Esophagus squamous epithelium (tissue), 5 donors: ENCODE results near the gene NRXN3. TPM values are rescaled to one million over a fixed set of nuclear protein-coding genes. Genes with fewer than 3 reads are reported as not detected.

Source experiments
- DNase-seq: peaks from one replicate; lab custom pipeline; 2025; lab: John Stamatoyannopoulos, UW
- H3K27ac ChIP-seq, 4 donors: fragments of 200-600 bp; sonication (generic); one replicate each; pipeline ENCODE4 v1.5.1; 2016 to 2019; ENCODE audit warnings: mild to moderate bottlenecking in 1 of 4
- H3K27me3 ChIP-seq, 4 donors: fragments of 200-600 bp; sonication (generic); 1 replicate in 3 of 4; 2 replicates in 1 of 4; pipeline versions ENCODE4 v1.5.1 to v1.6.0; 2017 to 2021; ENCODE audit warnings: antibody characterized with exemption in 1 of 4
- H3K36me3 ChIP-seq, 3 donors: fragments of 200-600 bp; sonication (generic); one replicate each; pipeline ENCODE4 v1.5.1; 2016 to 2019
- H3K4me1 ChIP-seq, 3 donors: fragments of 200-600 bp; sonication (generic); one replicate each; pipeline ENCODE4 v1.5.1; 2017 to 2019
- H3K4me3 ChIP-seq, 4 donors: fragments of 200-600 bp; sonication (generic); 1 replicate in 3 of 4; 2 replicates in 1 of 4; pipeline ENCODE4 v1.5.1; 2016 to 2019; ENCODE audit warnings: mild to moderate bottlenecking in 2 of 4, moderate library complexity in 1 of 4
- H3K9me3 ChIP-seq, 3 donors: fragments of 200-600 bp; sonication (generic); one replicate each; pipeline ENCODE4 v1.5.1; 2016 to 2019
- POLR2A ChIP-seq, 4 donors: fragments of 450-650 bp; IDR thresholded peaks; one replicate each; pipeline ENCODE4 v1.6.1; 2017; ENCODE audit warnings: antibody characterized with exemption in 4 of 4, mild to moderate bottlenecking in 4 of 4, moderate library complexity in 3 of 4
- WGBS, 2 donors: methylation state at CpG; one replicate each; pipeline ENCODE4 v1.1.5; 2018; 5-methylcytosine and 5-hydroxymethylcytosine counted together
- intact Hi-C: fragments of 100-400 bp; cut with DNase I; formaldehyde crosslinking; loops from one replicate; pipeline ENCODE4 v1.15.0; 2022
- total RNA-seq, 4 donors: library from RNA; depleted of rRNA; stranded (reverse); fragments of >200 nt; gene quantifications; one replicate each; pipeline ENCODE4 v1.1.0, GENCODE V29; 2016
- TF ChIP-seq, protein P1 (sequence below), 6 experiments: fragments of 450-650 bp in 4 of 6; fragments of 200-600 bp in 2 of 6; sonication (generic) in 2 of 6; IDR thresholded peaks; one replicate each; pipeline ENCODE4 v1.5.1; 2016 to 2019; ENCODE audit warnings: antibody characterized with exemption in 6 of 6, mild to moderate bottlenecking in 4 of 6, moderate library complexity in 4 of 6
- donor health status: DM: yes; HTN: yes; CAD: no.

NRXN3 gene
- total RNA-seq, 4 donors from 2014 or later: 0.30 to 15.8 (median 1.5) TPM

DNA sequence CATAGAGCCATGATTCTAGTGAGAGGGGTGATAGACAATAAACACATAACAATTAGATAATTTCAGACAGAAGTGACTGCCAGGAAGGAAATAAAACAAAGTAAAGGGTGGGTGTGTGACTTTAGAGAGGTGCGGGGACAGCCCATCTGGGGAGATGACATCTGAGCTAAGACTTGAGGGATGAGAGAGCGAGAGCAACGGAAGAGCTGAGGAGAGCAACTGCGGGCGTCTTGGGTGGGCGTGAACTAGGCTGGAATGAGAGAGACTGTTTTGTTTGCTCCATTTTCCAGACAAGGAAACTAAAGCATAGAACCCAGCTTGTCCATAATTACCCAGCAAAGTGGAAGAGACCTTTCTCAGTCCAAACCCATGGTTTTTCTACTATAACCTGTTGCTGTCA lies 25.3 kb downstream of the NRXN3 start:
- Histone ChIP-seq H3K36me3 (no peaks in the 10 kb centered on the region), H3K4me1 (no peaks in the 10 kb centered on the region), H3K27ac (no peak overlapping the region), H3K4me3 (no peak overlapping the region), H3K9me3 (no peaks in the 10 kb centered on the region), H3K27me3 (no peaks in the 10 kb centered on the region)
- 71 to 77% methylated on average over 6 of the region's 6 CpGs for WGBS, 2 donors
- DNase-seq: no peak
- intact Hi-C loops: no loop called here
- TF ChIP-seq, protein P1, sequence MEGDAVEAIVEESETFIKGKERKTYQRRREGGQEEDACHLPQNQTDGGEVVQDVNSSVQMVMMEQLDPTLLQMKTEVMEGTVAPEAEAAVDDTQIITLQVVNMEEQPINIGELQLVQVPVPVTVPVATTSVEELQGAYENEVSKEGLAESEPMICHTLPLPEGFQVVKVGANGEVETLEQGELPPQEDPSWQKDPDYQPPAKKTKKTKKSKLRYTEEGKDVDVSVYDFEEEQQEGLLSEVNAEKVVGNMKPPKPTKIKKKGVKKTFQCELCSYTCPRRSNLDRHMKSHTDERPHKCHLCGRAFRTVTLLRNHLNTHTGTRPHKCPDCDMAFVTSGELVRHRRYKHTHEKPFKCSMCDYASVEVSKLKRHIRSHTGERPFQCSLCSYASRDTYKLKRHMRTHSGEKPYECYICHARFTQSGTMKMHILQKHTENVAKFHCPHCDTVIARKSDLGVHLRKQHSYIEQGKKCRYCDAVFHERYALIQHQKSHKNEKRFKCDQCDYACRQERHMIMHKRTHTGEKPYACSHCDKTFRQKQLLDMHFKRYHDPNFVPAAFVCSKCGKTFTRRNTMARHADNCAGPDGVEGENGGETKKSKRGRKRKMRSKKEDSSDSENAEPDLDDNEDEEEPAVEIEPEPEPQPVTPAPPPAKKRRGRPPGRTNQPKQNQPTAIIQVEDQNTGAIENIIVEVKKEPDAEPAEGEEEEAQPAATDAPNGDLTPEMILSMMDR (IDR thresholded peaks at IDR 0.05): no peak
- no peak for TF ChIP-seq POLR2A (IDR thresholded peaks at IDR 0.05)

DNA sequence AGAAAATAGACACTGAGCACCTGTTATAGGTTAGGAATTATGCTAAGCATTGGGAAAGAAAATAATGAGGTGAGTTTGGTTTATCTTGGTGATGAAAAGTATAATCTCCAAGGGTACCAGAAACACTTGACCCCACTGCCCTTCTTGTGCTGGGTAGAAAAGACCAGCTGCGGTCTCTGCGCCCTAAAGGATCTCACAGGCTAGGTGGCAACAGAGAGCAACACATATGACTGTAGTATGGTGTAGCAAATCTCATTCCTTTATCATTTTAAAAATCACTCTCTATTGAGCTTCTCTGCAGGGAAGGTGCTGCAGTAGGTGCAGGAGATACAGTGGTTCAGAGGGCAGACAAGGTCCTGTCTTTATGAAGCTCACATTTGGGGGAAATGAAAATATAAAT lies 26.1 kb downstream of the NRXN3 start:
- Histone ChIP-seq H3K27me3 (no peaks in the 10 kb centered on the region), H3K4me3 (no peak overlapping the region), H3K36me3 (no peaks in the 10 kb centered on the region), H3K9me3 (no peaks in the 10 kb centered on the region), H3K27ac (no peak overlapping the region), H3K4me1 (no peaks in the 10 kb centered on the region)
- TF ChIP-seq POLR2A (IDR thresholded peaks at IDR 0.05): no peak
- TF ChIP-seq, protein P1 (IDR thresholded peaks at IDR 0.05): no peak
- WGBS, 2 donors: 83 to 95% methylated on average over 2 of the region's 2 CpGs
- intact Hi-C loops: no loop called here
- DNase-seq: no peak

DNA sequence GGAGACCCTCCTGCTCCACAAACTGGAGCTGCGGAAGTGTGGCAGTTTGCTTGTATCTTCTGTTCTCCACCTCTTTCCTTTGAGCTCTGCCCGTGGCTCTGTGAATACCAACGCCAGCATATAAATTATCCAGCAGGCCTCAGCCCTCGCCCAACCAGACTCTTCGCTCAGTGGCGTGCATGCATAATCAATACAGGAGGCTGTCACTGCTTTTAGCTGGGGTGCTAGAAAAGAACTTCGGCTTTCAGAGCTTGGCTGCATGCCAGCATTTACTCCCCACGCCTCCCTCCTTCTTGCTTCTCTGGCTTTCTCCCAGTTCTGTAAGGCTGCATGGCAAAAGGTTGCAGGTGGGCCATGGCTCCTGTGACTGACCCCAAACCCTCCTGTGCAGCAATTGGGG lies 26.9 kb downstream of the NRXN3 start:
- H3K36me3 ChIP-seq: no peaks in the 10 kb centered on the region
- WGBS, 2 donors: 50 to 74% methylated on average over 8 of the region's 8 CpGs
- H3K27me3 ChIP-seq: no peaks in the 10 kb centered on the region
- intact Hi-C loops: no loop called here
- TF ChIP-seq POLR2A (IDR thresholded peaks at IDR 0.05): no peak
- TF ChIP-seq, protein P1 (IDR thresholded peaks at IDR 0.05): no peak
- no peak overlapping the region for H3K4me3 ChIP-seq
- H3K4me1 ChIP-seq: no peaks in the 10 kb centered on the region
- H3K9me3 ChIP-seq: no peaks in the 10 kb centered on the region
- no peak for DNase-seq
- no peak overlapping the region for H3K27ac ChIP-seq

DNA sequence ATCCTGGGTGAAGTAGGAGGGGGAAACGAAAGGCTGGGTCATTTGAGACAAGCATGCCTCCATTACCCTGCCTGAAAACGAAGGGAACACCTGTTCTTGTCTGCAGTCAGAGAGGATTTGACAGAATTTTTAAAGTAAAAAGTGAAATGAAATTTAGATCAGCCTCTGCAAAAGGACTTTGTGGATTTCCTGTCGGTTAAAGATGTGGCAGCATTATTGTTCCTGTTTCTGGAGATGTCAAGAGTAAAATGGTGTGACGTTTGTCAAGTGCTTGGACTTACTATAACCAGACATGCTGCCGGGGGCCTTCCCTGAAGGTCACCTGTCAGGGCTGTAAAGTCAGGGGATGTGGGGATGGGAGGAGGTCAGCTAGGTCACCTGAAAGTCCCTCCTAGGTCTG lies 32.0 kb downstream of the NRXN3 start:
- no peaks in the 10 kb centered on the region for H3K36me3 ChIP-seq
- whole genome bisulfite sequencing, 2 donors: 38 to 60% methylated on average over 5 of the region's 5 CpGs
- intact Hi-C loops: no loop called here
- no peaks in the 10 kb centered on the region for H3K4me1 ChIP-seq
- no peak for DNase-seq
- no peak overlapping the region for H3K4me3 ChIP-seq
- no peak for TF ChIP-seq POLR2A (IDR thresholded peaks at IDR 0.05)
- TF ChIP-seq, protein P1 (IDR thresholded peaks at IDR 0.05): no peak
- no peaks in the 10 kb centered on the region for H3K9me3 ChIP-seq
- H3K27ac ChIP-seq: no peak overlapping the region
- no peaks in the 10 kb centered on the region for H3K27me3 ChIP-seq

- Histone ChIP-seq H3K4me1 (no peaks in the 10 kb centered on the region), H3K27ac (no peak overlapping the region), H3K27me3 (no peaks in the 10 kb centered on the region), H3K4me3 (no peak overlapping the region), H3K9me3 (no peaks in the 10 kb centered on the region), H3K36me3 (no peaks in the 10 kb centered on the region)
- no peak for DNase-seq
- WGBS, 2 donors: 0 to 43% methylated on average over 1 of the region's 1 CpG
- intact Hi-C loops: no loop called here
- TF ChIP-seq POLR2A (IDR thresholded peaks at IDR 0.05): no peak
- TF ChIP-seq, protein P1 (IDR thresholded peaks at IDR 0.05): no peak
These were observed 32.8 kb downstream of the NRXN3 start for GRCh38 chr14:78202976-78203375.
